ENCODE results near the gene RTF1. TPM values are rescaled to one million over a fixed set of nuclear protein-coding genes. Genes with fewer than 3 reads are reported as not detected.
"Not testable (repeated sequence)": the region's sequence is repeated elsewhere in the genome, so short reads cannot be mapped to it uniquely, and the experiment has no call there.

Gene RTF1
- total RNA-seq, 1 donor from 2014 or later = 9.4 TPM

- Histone ChIP-seq H3K36me3 (no peaks in the 10 kb centered on the region), H3K9me3 (no peaks in the 10 kb centered on the region), H3K4me1 (no peaks in the 10 kb centered on the region), H3K27ac (no peak overlapping the region), H3K4me3 (no peak overlapping the region), H3K27me3 (no peaks in the 10 kb centered on the region)
- DNase-seq (ENCODE audit: low spot score in 2 of 2) = no peak
- no peak for TF ChIP-seq CTCF (IDR thresholded peaks at IDR 0.05)
- intact Hi-C loops (cut with DNase I) = no loop called here
Observed at GRCh38 chr15:41429003-41429890, 12.4 kb downstream of the RTF1 start.

GRCh38 chr15:41435037-41435786 lies 18.3 kb downstream of the RTF1 start:
- Histone ChIP-seq H3K27me3 (no peaks in the 10 kb centered on the region), H3K4me1 (no peaks in the 10 kb centered on the region), H3K36me3 (peaks cover 9 to 22% of the 10 kb centered on the region in 2 donors), H3K4me3 (no peak overlapping the region), H3K27ac (no peak overlapping the region), H3K9me3 (no peaks in the 10 kb centered on the region)
- TF ChIP-seq CTCF (IDR thresholded peaks at IDR 0.05) = no peak
- DNase-seq (ENCODE audit: low spot score in 2 of 2) = no peak
- intact Hi-C loops (cut with DNase I) = no loop called here

GRCh38 chr15:41437448-41437847 lies 20.6 kb downstream of the RTF1 start:
- TF ChIP-seq CTCF (IDR thresholded peaks at IDR 0.05) = no peak
- no peak overlapping the region for H3K4me3 ChIP-seq
- no peaks in the 10 kb centered on the region for H3K4me1 ChIP-seq
- H3K9me3 ChIP-seq = no peaks in the 10 kb centered on the region
- DNase-seq (ENCODE audit: low spot score in 2 of 2) = no peak
- no peaks in the 10 kb centered on the region for H3K27me3 ChIP-seq
- intact Hi-C loops (cut with DNase I) = no loop called here
- H3K36me3 ChIP-seq = peaks cover 22 to 41% of the 10 kb centered on the region in 2 donors
- peak overlapping the region; percentile 53 to 71 for H3K27ac ChIP-seq

GRCh38 chr15:41438206-41438605 lies 21.3 kb downstream of the RTF1 start:
- DNase-seq (ENCODE audit: low spot score in 2 of 2) = no peak
- Histone ChIP-seq H3K27me3 (no peaks in the 10 kb centered on the region), H3K4me1 (no peaks in the 10 kb centered on the region), H3K27ac (peak overlapping the region; percentile 53 to 71), H3K9me3 (no peaks in the 10 kb centered on the region), H3K36me3 (peaks cover 22 to 44% of the 10 kb centered on the region in 2 donors), H3K4me3 (no peak overlapping the region)
- intact Hi-C loops (cut with DNase I) = no loop called here
- no peak for TF ChIP-seq CTCF (IDR thresholded peaks at IDR 0.05)

DNA sequence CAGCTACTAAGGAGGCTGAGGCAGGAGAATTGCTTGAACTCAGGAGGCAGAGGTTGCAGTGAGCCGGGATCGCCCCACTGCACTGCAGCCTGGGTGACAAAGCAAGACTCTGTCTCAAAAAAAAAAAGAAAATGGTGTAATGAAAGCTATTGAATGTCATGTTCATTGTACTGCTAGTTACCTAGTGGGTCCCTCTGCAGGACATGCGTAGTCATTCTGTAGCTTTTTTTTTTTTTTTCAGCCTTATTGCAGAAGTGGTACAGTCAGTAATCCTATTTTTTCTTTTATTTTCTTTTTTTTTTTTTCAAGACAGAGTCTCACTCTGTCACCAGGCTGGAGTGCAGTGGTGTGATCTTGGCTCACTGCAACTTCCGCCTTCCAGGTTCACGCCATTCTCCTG lies 21.9 kb downstream of the RTF1 start:
- H3K4me1 ChIP-seq; H3K27me3 ChIP-seq; H3K9me3 ChIP-seq; intact Hi-C loops (cut with DNase I); H3K4me3 ChIP-seq; DNase-seq (ENCODE audit: low spot score in 2 of 2): not testable (repeated sequence)
- peak overlapping the region; percentile 53 to 71 for H3K27ac ChIP-seq
- peaks cover 22 to 44% of the 10 kb centered on the region in 2 donors for H3K36me3 ChIP-seq

DNA sequence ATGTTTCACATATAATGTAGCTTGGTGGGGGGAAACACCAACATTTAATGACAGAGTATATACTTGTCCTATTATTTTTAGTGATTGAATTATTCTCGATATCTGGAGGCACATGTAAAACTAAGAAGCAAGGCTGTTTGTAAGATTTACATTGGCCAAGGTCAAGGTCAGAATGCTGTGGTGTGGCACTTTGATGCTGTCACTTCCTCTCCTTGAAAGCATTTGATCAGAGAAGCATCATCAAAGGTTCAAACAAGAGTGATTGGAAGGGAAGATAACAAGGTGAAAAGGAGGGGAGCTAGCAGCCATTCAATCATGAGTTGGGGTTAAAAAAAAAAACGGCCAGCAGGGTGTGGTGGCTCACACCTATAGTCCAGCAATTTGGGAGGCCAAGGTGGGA lies 26.4 kb downstream of the RTF1 start:
- no peak overlapping the region for H3K4me3 ChIP-seq
- intact Hi-C loops (cut with DNase I) = no loop called here
- no peaks in the 10 kb centered on the region for H3K4me1 ChIP-seq
- H3K9me3 ChIP-seq = no peaks in the 10 kb centered on the region
- TF ChIP-seq CTCF (IDR thresholded peaks at IDR 0.05) = no peak
- no peaks in the 10 kb centered on the region for H3K27me3 ChIP-seq
- H3K27ac ChIP-seq = no peak overlapping the region
- peaks cover 22 to 41% of the 10 kb centered on the region in 2 donors for H3K36me3 ChIP-seq
- DNase-seq (ENCODE audit: low spot score in 2 of 2) = no peak
